Smooth muscle cell (in vitro differentiated cells): ENCODE data around the gene RAB43. TPM values are rescaled to one million over a fixed set of nuclear protein-coding genes. Genes with fewer than 3 reads are reported as not detected.

Experiments used
- DNase-seq: peaks from one replicate; lab custom pipeline; 2025; ENCODE audit not compliant: unreplicated experiment; lab: John Stamatoyannopoulos, UW
- H2AFZ ChIP-seq: fragments of 200-600 bp; sonication (generic); 2 replicates; pipeline ENCODE4 v1.6.0; 2016; ENCODE audit warnings: antibody characterized with exemption, low read depth, mild to moderate bottlenecking
- H3F3A ChIP-seq: fragments of 200-600 bp; sonication (generic); 2 replicates; pipeline ENCODE4 v1.6.0; 2017; ENCODE audit warnings: antibody characterized with exemption, low read depth
- H3K27ac ChIP-seq: fragments of 200-600 bp; sonication (generic); 2 replicates; pipeline ENCODE4 v1.5.1; 2016; ENCODE audit warnings: low read depth, mild to moderate bottlenecking
- H3K27me3 ChIP-seq: fragments of 200-600 bp; sonication (generic); 2 replicates; pipeline ENCODE4 v1.6.1; 2016; ENCODE audit warnings: low read depth, mild to moderate bottlenecking
- H3K36me3 ChIP-seq: fragments of 200-600 bp; sonication (generic); 2 replicates; pipeline ENCODE4 v1.5.1; 2016; ENCODE audit warnings: low read depth
- H3K4me1 ChIP-seq: fragments of 200-600 bp; sonication (generic); 2 replicates; pipeline ENCODE4 v1.5.1; 2016; ENCODE audit warnings: low read depth
- H3K4me2 ChIP-seq: fragments of 200-600 bp; sonication (generic); 2 replicates; pipeline ENCODE4 v1.6.0; 2016; ENCODE audit warnings: mild to moderate bottlenecking
- H3K4me3 ChIP-seq: fragments of 200-600 bp; sonication (generic); 2 replicates; pipeline ENCODE4 v1.5.1; 2016; ENCODE audit warnings: mild to moderate bottlenecking
- H3K79me2 ChIP-seq: fragments of 200-600 bp; sonication (generic); 2 replicates; pipeline ENCODE4 v1.6.0; 2016; ENCODE audit warnings: low read depth, mild to moderate bottlenecking
- H3K9ac ChIP-seq: fragments of 200-600 bp; sonication (generic); 2 replicates; pipeline ENCODE4 v1.6.0; 2016; ENCODE audit warnings: low read depth
- H3K9me3 ChIP-seq: fragments of 200-600 bp; sonication (generic); replicated peaks from 2 replicates; pipeline ENCODE4 v1.5.1; 2016; ENCODE audit warnings: low read depth
- H4K20me1 ChIP-seq: fragments of 200-600 bp; sonication (generic); 2 replicates; pipeline ENCODE4 v1.6.0; 2016; ENCODE audit warnings: low read depth
- WGBS: methylation state at CpG from one replicate; pipeline ENCODE4 v1.1.7; 2016; ENCODE audit warnings: low lambda C conversion rate; 5-methylcytosine and 5-hydroxymethylcytosine counted together
- polyA plus RNA-seq: library from polyadenylated mRNA; unstranded; fragments of >200 nt; fragmentation: Nextera tagmentation; extraction: Ambion mirVana; gene quantifications from 2 replicates; pipeline ENCODE4 v1.2.1, GENCODE V29; 2016
- total RNA-seq: library from RNA; depleted of rRNA; stranded (reverse); fragments of >200 nt; gene quantifications from 2 replicates; pipeline ENCODE4 v1.2.3, GENCODE V29; 2014
- TF ChIP-seq, protein P1 (sequence below): fragments of 200-600 bp; sonication (generic); IDR thresholded peaks from 2 replicates; pipeline ENCODE4 v1.5.1; 2017; ENCODE audit warnings: borderline replicate concordance, mild to moderate bottlenecking, antibody characterized with exemption; ENCODE audit not compliant: insufficient read depth, poor library complexity, severe bottlenecking

Gene RAB43
- total and polyA plus RNA-seq, 2 experiments from 2014 or later = 9.5 to 20.8 TPM

DNA sequence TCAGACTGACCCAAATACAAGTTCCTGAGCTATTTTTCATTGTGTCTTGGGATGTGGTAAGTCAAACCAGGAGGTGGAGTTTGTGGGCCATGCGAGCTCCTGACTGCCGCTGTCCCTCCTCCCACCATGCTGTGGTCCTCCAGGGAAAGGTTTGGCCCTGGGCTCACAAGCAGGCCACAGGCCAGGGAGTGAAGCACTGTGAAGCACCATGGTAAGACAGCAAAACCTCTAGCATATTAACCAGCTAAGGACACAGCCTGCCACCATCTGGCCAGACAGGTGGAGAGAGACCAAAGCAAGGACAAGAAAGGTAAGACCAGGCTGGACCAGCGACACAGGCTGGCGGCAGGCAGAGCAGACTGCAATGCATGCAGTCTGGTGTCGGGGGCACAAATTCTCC, 15.3 kb downstream of the RAB43 start:
- H2AFZ ChIP-seq = no peak overlapping the region
- H3K4me1 ChIP-seq = no peaks in the 10 kb centered on the region
- H3K9ac ChIP-seq = no peak overlapping the region
- H3K4me2 ChIP-seq = no peak overlapping the region
- WGBS = 95% methylated on average over 5 of the region's 5 CpGs
- H4K20me1 ChIP-seq = peaks cover 97% of the 10 kb centered on the region
- H3K27me3 ChIP-seq = no peaks in the 10 kb centered on the region
- H3K4me3 ChIP-seq = no peak overlapping the region
- no peaks in the 10 kb centered on the region for H3K36me3 ChIP-seq
- no peak for DNase-seq
- H3K79me2 ChIP-seq = peaks cover 37% of the 10 kb centered on the region
- H3K9me3 ChIP-seq = no peaks in the 10 kb centered on the region
- H3K27ac ChIP-seq = no peak overlapping the region
- TF ChIP-seq, protein P1, sequence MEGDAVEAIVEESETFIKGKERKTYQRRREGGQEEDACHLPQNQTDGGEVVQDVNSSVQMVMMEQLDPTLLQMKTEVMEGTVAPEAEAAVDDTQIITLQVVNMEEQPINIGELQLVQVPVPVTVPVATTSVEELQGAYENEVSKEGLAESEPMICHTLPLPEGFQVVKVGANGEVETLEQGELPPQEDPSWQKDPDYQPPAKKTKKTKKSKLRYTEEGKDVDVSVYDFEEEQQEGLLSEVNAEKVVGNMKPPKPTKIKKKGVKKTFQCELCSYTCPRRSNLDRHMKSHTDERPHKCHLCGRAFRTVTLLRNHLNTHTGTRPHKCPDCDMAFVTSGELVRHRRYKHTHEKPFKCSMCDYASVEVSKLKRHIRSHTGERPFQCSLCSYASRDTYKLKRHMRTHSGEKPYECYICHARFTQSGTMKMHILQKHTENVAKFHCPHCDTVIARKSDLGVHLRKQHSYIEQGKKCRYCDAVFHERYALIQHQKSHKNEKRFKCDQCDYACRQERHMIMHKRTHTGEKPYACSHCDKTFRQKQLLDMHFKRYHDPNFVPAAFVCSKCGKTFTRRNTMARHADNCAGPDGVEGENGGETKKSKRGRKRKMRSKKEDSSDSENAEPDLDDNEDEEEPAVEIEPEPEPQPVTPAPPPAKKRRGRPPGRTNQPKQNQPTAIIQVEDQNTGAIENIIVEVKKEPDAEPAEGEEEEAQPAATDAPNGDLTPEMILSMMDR = no peak
- H3F3A ChIP-seq = no peaks in the 10 kb centered on the region

DNA sequence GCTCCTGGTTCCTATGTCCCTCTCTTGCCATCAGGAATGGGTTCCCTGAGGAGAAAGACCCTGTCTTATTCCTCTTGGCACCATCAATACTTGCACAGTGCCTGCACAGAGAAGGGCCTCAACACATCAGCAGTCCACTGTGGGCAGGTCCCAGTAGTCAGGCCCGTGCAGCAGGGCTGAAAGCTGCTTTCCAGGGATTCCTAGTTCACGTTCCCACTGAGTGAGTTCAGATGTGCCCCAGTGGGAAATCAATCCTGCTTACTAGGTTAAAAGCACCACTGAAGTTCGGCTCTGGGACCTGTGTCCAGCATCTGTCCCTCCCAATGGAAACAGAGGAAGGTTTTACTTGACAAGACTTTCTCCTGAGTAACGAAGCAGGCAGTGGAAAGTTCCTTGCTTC, 15.7 kb downstream of the RAB43 start:
- no peak overlapping the region for H3K27ac ChIP-seq
- no peak overlapping the region for H3K4me3 ChIP-seq
- no peaks in the 10 kb centered on the region for H3K4me1 ChIP-seq
- H3F3A ChIP-seq = no peaks in the 10 kb centered on the region
- WGBS = 95% methylated on average over 4 of the region's 4 CpGs
- no peak overlapping the region for H2AFZ ChIP-seq
- H3K79me2 ChIP-seq = peaks cover 32% of the 10 kb centered on the region
- H4K20me1 ChIP-seq = peaks cover 97% of the 10 kb centered on the region
- H3K27me3 ChIP-seq = no peaks in the 10 kb centered on the region
- H3K36me3 ChIP-seq = no peaks in the 10 kb centered on the region
- DNase-seq = no peak
- no peaks in the 10 kb centered on the region for H3K9me3 ChIP-seq
- no peak overlapping the region for H3K9ac ChIP-seq
- TF ChIP-seq, protein P1 = no peak
- no peak overlapping the region for H3K4me2 ChIP-seq

DNA sequence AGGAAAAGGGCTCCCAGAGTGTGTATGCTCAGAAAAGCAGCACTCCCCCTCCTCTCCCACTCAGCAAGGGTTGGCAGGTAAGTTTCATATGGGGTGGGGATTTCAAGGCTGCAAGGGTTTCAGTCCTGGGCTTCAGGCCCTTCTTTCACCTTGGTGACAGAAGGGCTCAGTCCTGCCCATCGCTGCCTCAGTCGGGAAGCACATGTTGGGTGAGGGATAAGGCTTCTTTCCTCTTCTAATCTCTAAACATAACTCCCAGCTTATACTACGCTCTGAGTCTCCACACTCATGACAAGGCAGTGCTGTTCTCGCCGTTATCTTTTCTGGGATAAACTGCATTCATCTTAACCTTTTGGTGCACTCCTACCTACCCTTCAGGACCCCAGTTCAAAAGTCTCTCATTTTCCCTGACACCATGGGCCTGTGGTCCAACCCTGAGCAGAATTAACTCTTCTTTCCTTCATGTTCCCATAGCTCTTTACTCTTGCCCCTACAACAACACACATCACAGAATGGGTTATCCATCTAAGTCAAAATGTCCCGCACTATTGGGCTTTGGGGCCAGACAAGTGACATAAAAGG, 17.0 kb downstream of the RAB43 start:
- H3K9me3 ChIP-seq = no peaks in the 10 kb centered on the region
- H3K27ac ChIP-seq = no peak overlapping the region
- 71% methylated on average over 6 of the region's 6 CpGs for WGBS
- no peak for DNase-seq
- H3K36me3 ChIP-seq = no peaks in the 10 kb centered on the region
- no peaks in the 10 kb centered on the region for H3K27me3 ChIP-seq
- H3K79me2 ChIP-seq = peaks cover 35% of the 10 kb centered on the region
- TF ChIP-seq, protein P1 = no peak
- H3K4me3 ChIP-seq = no peak overlapping the region
- H3K4me1 ChIP-seq = no peaks in the 10 kb centered on the region
- H2AFZ ChIP-seq = no peak overlapping the region
- H3F3A ChIP-seq = no peaks in the 10 kb centered on the region
- peaks cover 97% of the 10 kb centered on the region for H4K20me1 ChIP-seq
- no peak overlapping the region for H3K4me2 ChIP-seq
- H3K9ac ChIP-seq = no peak overlapping the region

DNA sequence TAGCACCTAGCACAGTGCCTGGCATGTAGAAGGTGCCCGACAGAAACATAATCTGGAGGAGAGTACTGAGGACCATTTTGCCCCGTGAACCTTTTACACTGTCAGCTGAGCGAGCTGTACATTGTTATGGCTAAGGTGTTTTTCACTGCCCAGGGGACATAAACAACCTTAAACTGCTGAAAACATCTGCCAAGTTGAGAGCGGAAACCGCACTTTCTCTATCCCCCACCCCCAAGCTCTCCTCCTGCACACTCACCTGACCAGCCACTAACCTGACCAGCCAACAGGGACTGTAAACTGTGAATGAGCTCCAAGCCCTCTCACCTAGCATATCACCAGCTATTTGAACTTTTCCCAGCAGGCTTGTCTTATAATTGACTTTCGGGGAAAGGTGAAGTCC, 17.6 kb downstream of the RAB43 start:
- Histone ChIP-seq H3K27me3 (no peaks in the 10 kb centered on the region), H3K9me3 (no peaks in the 10 kb centered on the region), H2AFZ (no peak overlapping the region), H3K36me3 (no peaks in the 10 kb centered on the region), H3K9ac (no peak overlapping the region), H3K27ac (no peak overlapping the region), H3K4me2 (no peak overlapping the region), H3K4me3 (no peak overlapping the region), H3K79me2 (peaks cover 37% of the 10 kb centered on the region), H4K20me1 (peaks cover 97% of the 10 kb centered on the region), H3F3A (no peaks in the 10 kb centered on the region), H3K4me1 (no peaks in the 10 kb centered on the region)
- WGBS = 97% methylated on average over 6 of the region's 6 CpGs
- no peak for DNase-seq
- TF ChIP-seq, protein P1 = no peak
